H7 (cell line): ENCODE results near the gene OLA1. TPM values are rescaled to one million over a fixed set of nuclear protein-coding genes. Genes with fewer than 3 reads are reported as not detected.

ENCODE experiments used
- DNase-seq: peaks from one replicate; pipeline ENCODE4 v3.0.0; 2012
- H3K27me3 ChIP-seq: 2 replicates; pipeline ENCODE4 v1.6.0; 2011; ENCODE audit warnings: mild to moderate bottlenecking, low read length; ENCODE audit not compliant: control insufficient read depth, insufficient read depth
- H3K36me3 ChIP-seq: replicated peaks from 2 replicates; pipeline ENCODE4 v1.5.1; 2011; ENCODE audit warnings: low read length; ENCODE audit not compliant: control insufficient read depth, insufficient read depth
- H3K4me3 ChIP-seq: 2 replicates; pipeline ENCODE4 v1.5.1; 2011; ENCODE audit warnings: low read depth, mild to moderate bottlenecking, control low read depth, low read length, moderate library complexity; ENCODE audit not compliant: insufficient read depth
- total RNA-seq: library from RNA; depleted of rRNA; stranded (reverse); fragments of >200 nt; shearing (Covaris generic); gene quantifications from 2 replicates; pipeline ENCODE4 v1.2.3, GENCODE V29; 2014

OLA1 gene
- total RNA-seq, 1 experiment from 2014 or later: 104 TPM

- Histone ChIP-seq H3K27me3 (no peaks in the 10 kb centered on the region), H3K36me3 (no peaks in the 10 kb centered on the region), H3K4me3 (no peak overlapping the region)
- no peak for DNase-seq
Measured at GRCh38 chr2:174094542-174094941, 153.8 kb downstream of the OLA1 start.

- no peak for DNase-seq
- no peaks in the 10 kb centered on the region for H3K36me3 ChIP-seq
- no peak overlapping the region for H3K4me3 ChIP-seq
- H3K27me3 ChIP-seq: no peaks in the 10 kb centered on the region
Measured at GRCh38 chr2:174090476-174090875, 157.9 kb downstream of the OLA1 start.

- H3K4me3 ChIP-seq: no peak overlapping the region
- H3K36me3 ChIP-seq: no peaks in the 10 kb centered on the region
- no peak for DNase-seq
- no peaks in the 10 kb centered on the region for H3K27me3 ChIP-seq
Measured at GRCh38 chr2:174088706-174089460, 159.4 kb downstream of the OLA1 start.

GRCh38 chr2:174086708-174087107, 161.6 kb downstream of the OLA1 start:
- Histone ChIP-seq H3K36me3 (no peaks in the 10 kb centered on the region), H3K4me3 (no peak overlapping the region), H3K27me3 (no peaks in the 10 kb centered on the region)
- no peak for DNase-seq

GRCh38 chr2:174085781-174086180, 162.6 kb downstream of the OLA1 start:
- Histone ChIP-seq H3K36me3 (no peaks in the 10 kb centered on the region), H3K4me3 (no peak overlapping the region), H3K27me3 (no peaks in the 10 kb centered on the region)
- no peak for DNase-seq

GRCh38 chr2:174083843-174084458, 164.4 kb downstream of the OLA1 start:
- H3K27me3 ChIP-seq: no peaks in the 10 kb centered on the region
- no peaks in the 10 kb centered on the region for H3K36me3 ChIP-seq
- no peak for DNase-seq
- no peak overlapping the region for H3K4me3 ChIP-seq

- Histone ChIP-seq H3K4me3 (no peak overlapping the region), H3K36me3 (no peaks in the 10 kb centered on the region), H3K27me3 (no peaks in the 10 kb centered on the region)
- no peak for DNase-seq
Measured at GRCh38 chr2:174080672-174081121, 167.6 kb downstream of the OLA1 start.

GRCh38 chr2:174078275-174078674, 170.1 kb downstream of the OLA1 start:
- no peak for DNase-seq
- no peaks in the 10 kb centered on the region; the same call in 1 of the 2 replicates for H3K36me3 ChIP-seq
- H3K27me3 ChIP-seq: no peaks in the 10 kb centered on the region
- no peak overlapping the region for H3K4me3 ChIP-seq

GRCh38 chr2:174076975-174077374, 171.4 kb downstream of the OLA1 start:
- Histone ChIP-seq H3K36me3 (no peaks in the 10 kb centered on the region; the same call in 1 of the 2 replicates), H3K27me3 (no peaks in the 10 kb centered on the region), H3K4me3 (no peak overlapping the region)
- DNase-seq: no peak

GRCh38 chr2:174076040-174076439, 172.3 kb downstream of the OLA1 start:
- no peaks in the 10 kb centered on the region; the same call in 1 of the 2 replicates for H3K36me3 ChIP-seq
- no peak overlapping the region for H3K4me3 ChIP-seq
- no peak for DNase-seq
- H3K27me3 ChIP-seq: no peaks in the 10 kb centered on the region

- DNase-seq: no peak
- no peaks in the 10 kb centered on the region for H3K27me3 ChIP-seq
- H3K4me3 ChIP-seq: no peak overlapping the region
- H3K36me3 ChIP-seq: no peaks in the 10 kb centered on the region; the same call in 1 of the 2 replicates
Measured at GRCh38 chr2:174074831-174075230, 173.5 kb downstream of the OLA1 start.

- DNase-seq: no peak
- no peaks in the 10 kb centered on the region for H3K27me3 ChIP-seq
- no peaks in the 10 kb centered on the region; the same call in 1 of the 2 replicates for H3K36me3 ChIP-seq
- H3K4me3 ChIP-seq: no peak overlapping the region
Measured at GRCh38 chr2:174072857-174073256, 175.5 kb downstream of the OLA1 start.

GRCh38 chr2:174072069-174072468, 176.3 kb downstream of the OLA1 start:
- DNase-seq: no peak
- Histone ChIP-seq H3K4me3 (no peak overlapping the region), H3K27me3 (no peaks in the 10 kb centered on the region), H3K36me3 (no peaks in the 10 kb centered on the region; the same call in 1 of the 2 replicates)

- no peak for DNase-seq
- no peak overlapping the region for H3K4me3 ChIP-seq
- H3K27me3 ChIP-seq: no peaks in the 10 kb centered on the region
- H3K36me3 ChIP-seq: no peaks in the 10 kb centered on the region; the same call in 1 of the 2 replicates
Measured at GRCh38 chr2:174071321-174071720, 177.0 kb downstream of the OLA1 start.

GRCh38 chr2:174070281-174070680, 178.1 kb downstream of the OLA1 start:
- Histone ChIP-seq H3K27me3 (no peaks in the 10 kb centered on the region), H3K4me3 (no peak overlapping the region), H3K36me3 (no peaks in the 10 kb centered on the region; the same call in 1 of the 2 replicates)
- DNase-seq: no peak
